BJ (cell line): ENCODE data around the gene EIF2AK2. TPM values are rescaled to one million over a fixed set of nuclear protein-coding genes. Genes with fewer than 3 reads are reported as not detected.

Experiments used
- CTCF ChIA-PET: fragments of 350-600 bp; formaldehyde crosslinking; extraction: SDS; loops from one replicate; lab custom pipeline; 2021; ENCODE audit warnings: antibody characterized with exemption, inconsistent platforms; lab: Yijun Ruan, JAX
- POLR2A ChIA-PET: fragments of 300-600 bp; sonication (Branson Sonifier 250); formaldehyde crosslinking; extraction: SDS; loops from one replicate; lab custom pipeline; 2021; ENCODE audit warnings: antibody characterized with exemption; lab: Charles Lee
- DNase-seq: peaks from one replicate; pipeline ENCODE4 v3.0.0-alpha.2; 2011; ENCODE audit warnings: low read depth
- H3K27me3 ChIP-seq: 2 replicates; pipeline ENCODE4 v1.6.0; 2011; ENCODE audit warnings: low read length; ENCODE audit not compliant: control insufficient read depth, insufficient read depth
- H3K36me3 ChIP-seq: 2 replicates; pipeline ENCODE4 v1.5.1; 2011; ENCODE audit warnings: low read length; ENCODE audit not compliant: control insufficient read depth, insufficient read depth
- H3K4me3 ChIP-seq: 2 replicates; pipeline ENCODE4 v1.5.1; 2011; ENCODE audit warnings: low read depth, mild to moderate bottlenecking, control low read depth, low read length
- polyA plus RNA-seq: library from polyadenylated mRNA; depleted of rRNA; stranded (reverse); fragments of >200 nt; gene quantifications from 2 replicates; pipeline ENCODE4 v1.2.3, GENCODE V29; 2011
- TF ChIP-seq, protein P1 (sequence below): IDR thresholded peaks from 2 replicates; pipeline ENCODE4 v1.5.1; 2011; ENCODE audit warnings: low read depth, mild to moderate bottlenecking, control low read depth, inconsistent platforms, low read length, moderate library complexity; ENCODE audit not compliant: insufficient read depth

EIF2AK2 gene
- polyA plus RNA-seq, 1 experiment, result 9.3 TPM

DNA sequence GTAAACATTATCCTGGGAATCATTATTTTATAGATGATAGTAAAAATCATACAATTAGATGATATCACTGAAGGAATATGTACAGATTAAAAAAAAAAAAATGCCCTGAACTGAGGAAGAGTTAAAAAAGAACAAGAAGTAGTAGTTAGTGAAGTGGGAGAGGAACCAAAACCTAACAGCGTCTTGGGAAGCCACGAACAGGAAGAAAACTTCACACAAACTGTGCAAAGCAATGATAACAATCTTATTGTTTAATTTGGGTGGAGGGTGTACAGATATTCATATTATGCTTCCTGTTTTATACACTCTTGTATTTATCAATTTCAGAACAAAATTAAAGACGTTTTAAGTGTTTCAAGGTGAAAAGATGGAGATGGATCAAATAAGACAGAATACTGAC, 76.1 kb downstream of the EIF2AK2 start:
- TF ChIP-seq, protein P1, sequence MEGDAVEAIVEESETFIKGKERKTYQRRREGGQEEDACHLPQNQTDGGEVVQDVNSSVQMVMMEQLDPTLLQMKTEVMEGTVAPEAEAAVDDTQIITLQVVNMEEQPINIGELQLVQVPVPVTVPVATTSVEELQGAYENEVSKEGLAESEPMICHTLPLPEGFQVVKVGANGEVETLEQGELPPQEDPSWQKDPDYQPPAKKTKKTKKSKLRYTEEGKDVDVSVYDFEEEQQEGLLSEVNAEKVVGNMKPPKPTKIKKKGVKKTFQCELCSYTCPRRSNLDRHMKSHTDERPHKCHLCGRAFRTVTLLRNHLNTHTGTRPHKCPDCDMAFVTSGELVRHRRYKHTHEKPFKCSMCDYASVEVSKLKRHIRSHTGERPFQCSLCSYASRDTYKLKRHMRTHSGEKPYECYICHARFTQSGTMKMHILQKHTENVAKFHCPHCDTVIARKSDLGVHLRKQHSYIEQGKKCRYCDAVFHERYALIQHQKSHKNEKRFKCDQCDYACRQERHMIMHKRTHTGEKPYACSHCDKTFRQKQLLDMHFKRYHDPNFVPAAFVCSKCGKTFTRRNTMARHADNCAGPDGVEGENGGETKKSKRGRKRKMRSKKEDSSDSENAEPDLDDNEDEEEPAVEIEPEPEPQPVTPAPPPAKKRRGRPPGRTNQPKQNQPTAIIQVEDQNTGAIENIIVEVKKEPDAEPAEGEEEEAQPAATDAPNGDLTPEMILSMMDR, result no peak
- ChIA-PET POLR2A (no interaction called here), CTCF (no interaction called here)
- no peak overlapping the region for H3K4me3 ChIP-seq
- peaks cover 2% of the 10 kb centered on the region; the same call in 1 of the 2 replicates for H3K36me3 ChIP-seq
- no peaks in the 10 kb centered on the region for H3K27me3 ChIP-seq
- no peak for DNase-seq

- Histone ChIP-seq H3K4me3 (no peak overlapping the region), H3K27me3 (no peaks in the 10 kb centered on the region), H3K36me3 (peaks cover 2% of the 10 kb centered on the region; the same call in 1 of the 2 replicates)
- CTCF ChIA-PET, result no interaction called here
- no peak for DNase-seq
- TF ChIP-seq, protein P1, result no peak
- POLR2A ChIA-PET, result no interaction called here
Measured at GRCh38 chr2:37080266-37080665, 76.5 kb downstream of the EIF2AK2 start.

DNA sequence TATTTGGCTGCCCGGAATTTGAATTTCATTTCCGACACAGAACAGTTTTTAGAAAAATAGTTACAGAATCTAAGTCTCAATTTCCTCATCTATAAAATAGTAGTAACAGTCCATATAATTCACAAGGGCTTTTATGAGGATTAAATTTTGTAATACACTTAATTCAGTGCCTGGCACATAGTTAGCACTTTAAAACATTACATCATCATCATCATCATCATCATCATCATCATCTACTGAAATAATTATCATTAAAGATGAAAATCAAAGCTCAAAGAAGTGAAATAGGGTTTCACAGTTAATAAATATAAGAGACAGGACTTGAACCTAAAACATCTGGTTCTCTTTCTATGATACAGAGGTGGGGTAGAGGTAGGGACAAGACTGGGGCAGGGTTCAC, 85.8 kb downstream of the EIF2AK2 start:
- H3K4me3 ChIP-seq, result no peak overlapping the region
- H3K36me3 ChIP-seq, result peaks cover 8% of the 10 kb centered on the region
- no peaks in the 10 kb centered on the region for H3K27me3 ChIP-seq
- ChIA-PET POLR2A (no interaction called here), CTCF (no interaction called here)
- DNase-seq, result no peak
- TF ChIP-seq, protein P1, result no peak

- POLR2A ChIA-PET, result no interaction called here
- CTCF ChIA-PET, result no interaction called here
- Histone ChIP-seq H3K36me3 (peaks cover 12% of the 10 kb centered on the region), H3K27me3 (no peaks in the 10 kb centered on the region), H3K4me3 (no peak overlapping the region)
- TF ChIP-seq, protein P1, result no peak
- DNase-seq, result no peak
Measured at GRCh38 chr2:37068686-37069085, 88.1 kb downstream of the EIF2AK2 start.

- Histone ChIP-seq H3K36me3 (peaks cover 4% of the 10 kb centered on the region), H3K4me3 (no peak overlapping the region), H3K27me3 (no peaks in the 10 kb centered on the region)
- TF ChIP-seq, protein P1, result no peak
- no peak for DNase-seq
- POLR2A ChIA-PET, result no interaction called here
- CTCF ChIA-PET, result no interaction called here
Measured at GRCh38 chr2:37061776-37062175, 95.0 kb downstream of the EIF2AK2 start.
